ENCODE results near the gene FASTKD2. TPM values are rescaled to one million over a fixed set of nuclear protein-coding genes. Genes with fewer than 3 reads are reported as not detected.

Gene FASTKD2
- total RNA-seq, 1 donor from 2014 or later, result 29.6 TPM

DNA sequence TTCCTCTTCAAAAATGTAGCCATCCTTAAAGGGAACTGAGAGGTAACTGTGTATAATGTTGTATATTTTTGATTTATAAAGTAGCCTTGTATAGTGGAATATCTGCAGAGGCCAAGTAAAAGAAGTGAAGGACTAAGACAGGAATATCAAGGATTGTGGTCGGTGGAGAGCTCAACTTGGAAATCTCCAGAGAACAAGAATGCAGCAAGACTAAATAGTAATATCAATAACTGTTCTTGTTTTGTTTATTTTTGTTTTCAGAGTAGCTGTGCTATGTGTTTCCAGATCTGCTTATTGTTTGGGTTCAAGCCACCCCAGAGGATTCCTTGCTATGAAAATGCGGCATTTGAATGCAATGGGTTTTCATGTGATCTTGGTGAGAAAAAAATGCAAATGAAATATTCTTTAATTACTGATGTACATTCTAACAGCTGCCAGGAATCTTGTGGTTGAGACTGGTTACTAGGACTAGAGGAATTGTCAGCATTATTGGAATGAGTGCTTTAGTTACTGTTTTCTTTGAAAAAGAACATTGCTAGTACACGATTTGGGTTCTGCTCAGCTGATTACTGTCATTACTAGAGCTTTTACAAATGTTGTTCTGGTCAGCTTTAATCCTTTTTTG is 25.0 kb downstream of the FASTKD2 start:
- ATAC-seq (ENCODE audit: low read depth) (no peak), DNase-seq (no peak)
- TF ChIP-seq, protein P1, sequence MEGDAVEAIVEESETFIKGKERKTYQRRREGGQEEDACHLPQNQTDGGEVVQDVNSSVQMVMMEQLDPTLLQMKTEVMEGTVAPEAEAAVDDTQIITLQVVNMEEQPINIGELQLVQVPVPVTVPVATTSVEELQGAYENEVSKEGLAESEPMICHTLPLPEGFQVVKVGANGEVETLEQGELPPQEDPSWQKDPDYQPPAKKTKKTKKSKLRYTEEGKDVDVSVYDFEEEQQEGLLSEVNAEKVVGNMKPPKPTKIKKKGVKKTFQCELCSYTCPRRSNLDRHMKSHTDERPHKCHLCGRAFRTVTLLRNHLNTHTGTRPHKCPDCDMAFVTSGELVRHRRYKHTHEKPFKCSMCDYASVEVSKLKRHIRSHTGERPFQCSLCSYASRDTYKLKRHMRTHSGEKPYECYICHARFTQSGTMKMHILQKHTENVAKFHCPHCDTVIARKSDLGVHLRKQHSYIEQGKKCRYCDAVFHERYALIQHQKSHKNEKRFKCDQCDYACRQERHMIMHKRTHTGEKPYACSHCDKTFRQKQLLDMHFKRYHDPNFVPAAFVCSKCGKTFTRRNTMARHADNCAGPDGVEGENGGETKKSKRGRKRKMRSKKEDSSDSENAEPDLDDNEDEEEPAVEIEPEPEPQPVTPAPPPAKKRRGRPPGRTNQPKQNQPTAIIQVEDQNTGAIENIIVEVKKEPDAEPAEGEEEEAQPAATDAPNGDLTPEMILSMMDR (IDR thresholded peaks at IDR 0.05), result no peak
- Mint-ChIP-seq H3K9me3 (no peaks in the 10 kb centered on the region), H3K27me3 (no peaks in the 10 kb centered on the region), H3K4me1 (no peaks in the 10 kb centered on the region), H3K4me3 (no peak overlapping the region), H3K27ac (no peak overlapping the region), H3K36me3 (ENCODE audit: low read depth) (peaks cover 80% of the 10 kb centered on the region)
- ChIA-PET POLR2A (no interaction called here), CTCF (interaction anchor here (1.1 kb wide), 1 partner anchor 7 kb away, joined by 3 read pairs; no protein-coding TSS in a partner anchor)
- intact Hi-C loops (cut with micrococcal nuclease), result no loop called here

DNA sequence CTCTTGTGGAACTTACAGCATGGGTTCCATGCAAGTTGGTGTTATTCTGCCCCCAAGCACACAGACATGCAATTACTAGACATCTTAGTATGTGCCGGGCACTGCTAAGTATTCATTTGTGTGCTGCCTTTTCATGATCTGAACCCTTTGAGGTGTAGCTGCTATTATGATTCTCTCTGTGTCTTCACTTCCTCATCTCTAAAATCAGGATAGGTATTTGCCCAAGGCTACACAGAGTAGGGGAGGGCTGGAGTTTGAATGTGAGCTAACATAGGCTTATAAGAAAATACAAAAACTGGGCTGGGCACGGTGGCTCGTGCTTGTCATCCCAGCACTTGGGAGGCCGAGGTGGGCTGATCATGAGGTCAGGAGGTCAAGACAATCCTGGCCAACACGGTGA is 27.2 kb downstream of the FASTKD2 start:
- Mint-ChIP-seq H3K9me3 (no peaks in the 10 kb centered on the region), H3K27me3 (no peaks in the 10 kb centered on the region), H3K4me3 (no peak overlapping the region), H3K27ac (no peak overlapping the region), H3K36me3 (ENCODE audit: low read depth) (peaks cover 60% of the 10 kb centered on the region), H3K4me1 (no peaks in the 10 kb centered on the region)
- DNase-seq, result no peak
- ChIA-PET CTCF (interaction anchor here (1.0 to 1.5 kb wide), 2 partner anchors 10 to 11 kb away, joined by 3 read pairs; no protein-coding TSS in a partner anchor), POLR2A (no interaction called here)
- TF ChIP-seq, protein P1 (IDR thresholded peaks at IDR 0.05), result no peak
- intact Hi-C loops (cut with micrococcal nuclease), result no loop called here
- ATAC-seq (ENCODE audit: low read depth), result no peak

DNA sequence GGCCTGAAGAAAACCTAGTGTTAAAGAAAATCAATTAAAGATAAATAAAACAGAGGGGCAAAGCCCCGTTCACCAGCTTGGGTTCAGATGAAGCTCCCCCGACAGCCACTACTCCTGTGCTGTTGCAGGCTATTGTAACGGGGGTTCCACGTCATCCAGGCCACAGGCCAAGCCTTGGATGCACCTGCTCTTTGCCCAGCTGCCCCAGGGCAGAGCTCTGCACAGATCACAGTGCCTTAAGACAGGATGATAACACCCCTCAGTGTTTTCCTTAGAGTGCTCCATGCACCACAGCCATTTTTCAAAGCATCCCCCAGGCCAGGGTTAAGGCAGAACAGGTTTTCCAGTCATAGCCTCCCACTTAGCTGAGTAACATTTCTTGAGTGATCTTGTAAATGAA is 32.0 kb downstream of the FASTKD2 start:
- ChIA-PET POLR2A (no interaction called here), CTCF (no interaction called here)
- TF ChIP-seq, protein P1 (IDR thresholded peaks at IDR 0.05), result no peak
- Mint-ChIP-seq H3K4me3 (no peak overlapping the region), H3K4me1 (peaks cover 12% of the 10 kb centered on the region), H3K9me3 (no peaks in the 10 kb centered on the region), H3K27ac (no peak overlapping the region), H3K36me3 (ENCODE audit: low read depth) (peaks cover 16% of the 10 kb centered on the region), H3K27me3 (no peaks in the 10 kb centered on the region)
- intact Hi-C loops (cut with micrococcal nuclease), result no loop called here
- DNase-seq (no peak), ATAC-seq (ENCODE audit: low read depth) (no peak)

DNA sequence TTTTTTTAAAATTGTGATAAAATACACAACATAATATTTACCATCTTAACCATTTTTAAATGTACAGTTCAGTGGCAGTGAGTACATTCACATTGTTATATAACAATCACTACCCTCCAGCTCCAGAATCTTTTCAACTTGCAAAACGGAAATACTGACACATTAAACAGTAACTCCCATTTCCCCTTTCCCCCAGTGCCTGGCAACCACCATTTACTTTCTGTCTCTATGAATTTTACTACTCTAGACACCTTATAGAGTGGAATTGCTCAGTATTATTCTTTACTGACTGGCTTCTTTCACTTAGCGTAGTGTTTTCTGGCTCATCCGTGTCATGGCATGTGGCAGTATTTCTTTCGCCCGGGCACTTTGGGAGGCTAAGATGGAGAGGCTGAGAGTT is 32.6 kb downstream of the FASTKD2 start:
- CTCF ChIA-PET, result no interaction called here
- Mint-ChIP-seq H3K9me3 (no peaks in the 10 kb centered on the region), H3K4me3 (no peak overlapping the region), H3K27me3 (no peaks in the 10 kb centered on the region), H3K4me1 (peaks cover 12% of the 10 kb centered on the region), H3K36me3 (ENCODE audit: low read depth) (peaks cover 11% of the 10 kb centered on the region), H3K27ac (no peak overlapping the region)
- DNase-seq (no peak), ATAC-seq (ENCODE audit: low read depth) (no peak)
- POLR2A ChIA-PET, result no interaction called here
- intact Hi-C loops (cut with micrococcal nuclease), result no loop called here
- TF ChIP-seq, protein P1 (IDR thresholded peaks at IDR 0.05), result no peak

DNA sequence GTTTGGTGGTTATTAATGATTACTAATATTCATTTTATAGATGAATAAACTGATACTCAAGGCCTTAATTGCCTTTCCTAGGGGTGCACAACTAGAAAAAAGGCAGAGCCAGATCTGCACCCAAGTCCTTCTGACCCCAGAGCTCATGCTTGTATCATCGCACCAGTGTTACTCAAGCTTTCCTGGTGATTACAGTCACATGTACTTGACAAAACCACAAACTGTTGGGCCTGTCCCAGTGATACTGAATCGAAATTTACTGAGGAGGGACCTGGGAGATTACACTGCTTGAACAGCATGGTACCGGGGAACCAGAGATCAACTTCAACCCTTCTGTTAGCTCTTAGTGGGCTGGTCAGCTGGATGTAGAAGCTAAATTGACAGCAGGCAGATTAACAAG is 33.7 kb downstream of the FASTKD2 start:
- Mint-ChIP-seq H3K9me3 (no peaks in the 10 kb centered on the region), H3K4me3 (no peak overlapping the region), H3K27me3 (no peaks in the 10 kb centered on the region), H3K27ac (no peak overlapping the region), H3K4me1 (peaks cover 12% of the 10 kb centered on the region), H3K36me3 (ENCODE audit: low read depth) (peaks cover 6% of the 10 kb centered on the region)
- no peak for DNase-seq
- POLR2A ChIA-PET, result no interaction called here
- intact Hi-C loops (cut with micrococcal nuclease), result no loop called here
- ATAC-seq (ENCODE audit: low read depth), result no peak
- TF ChIP-seq, protein P1 (IDR thresholded peaks at IDR 0.05), result no peak
- CTCF ChIA-PET, result interaction anchor here (2.1 to 3.0 kb wide), 3 partner anchors 18 to 677 kb away, joined by 7 to 21 read pairs (median 19); no protein-coding TSS in a partner anchor
